HFFc6 (cell line): ENCODE results near the gene GALNT17. TPM values are rescaled to one million over a fixed set of nuclear protein-coding genes. Genes with fewer than 3 reads are reported as not detected.

Experiments
- DNase-seq: peaks from one replicate; pipeline ENCODE4 v3.0.0-alpha.2; 2018
- H3K27ac Mint-ChIP-seq: 2 replicates; pipeline ENCODE4 v1.8.0; 2020; ENCODE audit warnings: mild to moderate bottlenecking, mixed read lengths
- H3K27me3 Mint-ChIP-seq: 2 replicates; pipeline ENCODE4 v1.8.0; 2021; ENCODE audit warnings: mild to moderate bottlenecking, moderate library complexity, mixed read lengths; ENCODE audit not compliant: insufficient read depth
- H3K36me3 Mint-ChIP-seq: 2 replicates; pipeline ENCODE4 v1.8.0; 2021; ENCODE audit warnings: low read depth, mixed read lengths
- H3K4me1 Mint-ChIP-seq: 2 replicates; pipeline ENCODE4 v1.8.0; 2020; ENCODE audit warnings: low read depth, mixed read lengths
- H3K4me3 Mint-ChIP-seq: 2 replicates; pipeline ENCODE4 v1.8.0; 2020; ENCODE audit warnings: mild to moderate bottlenecking, moderate library complexity, mixed read lengths
- H3K9me3 Mint-ChIP-seq: 2 replicates; pipeline ENCODE4 v1.8.0; 2020; ENCODE audit warnings: mild to moderate bottlenecking, mixed read lengths
- CTCF ChIP-seq: fragments of 200-600 bp; sonication (generic); IDR thresholded peaks from 2 replicates; pipeline ENCODE4 v1.5.0; 2021; ENCODE audit warnings: antibody characterized with exemption, mild to moderate bottlenecking
- total RNA-seq, 6 experiments: library from RNA; stranded (reverse); fragmentation: NEBNext Ultra II Directional; extraction: Animal tissue kit (Norgen Biotek cat#: 25700); gene quantifications; 2 replicates in 1 of 6; 3 replicates in 5 of 6; pipeline ENCODE4 v1.2.3, GENCODE V29; 2021

GALNT17 gene
- total RNA-seq, 6 experiments from 2014 or later: not detected

- TF ChIP-seq CTCF: no peak
- Mint-ChIP-seq H3K36me3 (peaks cover 4% of the 10 kb centered on the region), H3K4me3 (no peak overlapping the region), H3K4me1 (no peaks in the 10 kb centered on the region), H3K27me3 (no peaks in the 10 kb centered on the region), H3K27ac (no peak overlapping the region), H3K9me3 (peaks cover 52% of the 10 kb centered on the region)
- DNase-seq: no peak
Measured at GRCh38 chr7:71470830-71471229, 338.9 kb downstream of the GALNT17 start.

- Mint-ChIP-seq H3K27me3 (no peaks in the 10 kb centered on the region), H3K9me3 (peaks cover 44% of the 10 kb centered on the region), H3K4me1 (no peaks in the 10 kb centered on the region), H3K4me3 (no peak overlapping the region), H3K36me3 (peaks cover 4% of the 10 kb centered on the region; the same call in 1 of the 2 replicates), H3K27ac (no peak overlapping the region)
- DNase-seq: no peak
- TF ChIP-seq CTCF: no peak
Measured at GRCh38 chr7:71472962-71473361, 341.0 kb downstream of the GALNT17 start.

GRCh38 chr7:71473366-71473967 lies 341.5 kb downstream of the GALNT17 start:
- Mint-ChIP-seq H3K9me3 (peaks cover 44% of the 10 kb centered on the region), H3K36me3 (peaks cover 4% of the 10 kb centered on the region; the same call in 1 of the 2 replicates), H3K4me1 (no peaks in the 10 kb centered on the region), H3K27me3 (no peaks in the 10 kb centered on the region), H3K27ac (no peak overlapping the region), H3K4me3 (no peak overlapping the region)
- DNase-seq: no peak
- no peak for TF ChIP-seq CTCF

GRCh38 chr7:71477441-71477840 lies 345.5 kb downstream of the GALNT17 start:
- H3K4me1 Mint-ChIP-seq: no peaks in the 10 kb centered on the region
- H3K36me3 Mint-ChIP-seq: no peaks in the 10 kb centered on the region
- H3K9me3 Mint-ChIP-seq: peaks cover 38% of the 10 kb centered on the region
- H3K27ac Mint-ChIP-seq: no peak overlapping the region
- H3K4me3 Mint-ChIP-seq: no peak overlapping the region
- DNase-seq: no peak
- H3K27me3 Mint-ChIP-seq: no peaks in the 10 kb centered on the region
- TF ChIP-seq CTCF: no peak

GRCh38 chr7:71479231-71479630 lies 347.3 kb downstream of the GALNT17 start:
- no peak for TF ChIP-seq CTCF
- H3K27ac Mint-ChIP-seq: no peak overlapping the region
- no peak overlapping the region for H3K4me3 Mint-ChIP-seq
- H3K36me3 Mint-ChIP-seq: no peaks in the 10 kb centered on the region
- H3K9me3 Mint-ChIP-seq: peaks cover 43% of the 10 kb centered on the region
- no peaks in the 10 kb centered on the region for H3K27me3 Mint-ChIP-seq
- no peak for DNase-seq
- no peaks in the 10 kb centered on the region for H3K4me1 Mint-ChIP-seq
